CD4-positive, alpha-beta T cell treated with Interleukin-15 for 4 hours (primary cell): ENCODE results near the gene LSAMP.

ENCODE experiments used
- DNase-seq: peaks from one replicate; pipeline ENCODE4 v3.0.0-alpha.2; 2020; ENCODE audit warnings: low spot score

Gene LSAMP

DNA sequence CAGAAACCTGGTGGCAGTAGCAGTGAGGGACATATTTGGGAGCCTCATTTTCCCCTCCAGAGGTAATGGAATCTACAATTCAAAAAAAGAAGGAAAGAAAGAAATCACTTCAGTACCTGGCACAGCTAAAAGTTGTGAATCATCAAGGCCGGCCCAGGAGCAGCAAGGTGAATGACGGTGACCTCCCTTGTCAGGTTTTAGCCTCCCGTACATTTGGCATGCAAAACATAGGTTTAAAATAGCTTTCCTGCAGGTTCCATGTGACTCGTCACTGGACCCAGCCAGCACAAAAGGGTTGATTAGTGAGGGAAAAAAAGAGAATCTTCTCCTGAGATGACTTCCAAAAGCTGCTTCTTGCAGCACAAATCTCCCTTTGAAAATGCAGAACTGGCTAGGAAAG is 394.2 kb downstream of the LSAMP start:
- no peak for DNase-seq

DNA sequence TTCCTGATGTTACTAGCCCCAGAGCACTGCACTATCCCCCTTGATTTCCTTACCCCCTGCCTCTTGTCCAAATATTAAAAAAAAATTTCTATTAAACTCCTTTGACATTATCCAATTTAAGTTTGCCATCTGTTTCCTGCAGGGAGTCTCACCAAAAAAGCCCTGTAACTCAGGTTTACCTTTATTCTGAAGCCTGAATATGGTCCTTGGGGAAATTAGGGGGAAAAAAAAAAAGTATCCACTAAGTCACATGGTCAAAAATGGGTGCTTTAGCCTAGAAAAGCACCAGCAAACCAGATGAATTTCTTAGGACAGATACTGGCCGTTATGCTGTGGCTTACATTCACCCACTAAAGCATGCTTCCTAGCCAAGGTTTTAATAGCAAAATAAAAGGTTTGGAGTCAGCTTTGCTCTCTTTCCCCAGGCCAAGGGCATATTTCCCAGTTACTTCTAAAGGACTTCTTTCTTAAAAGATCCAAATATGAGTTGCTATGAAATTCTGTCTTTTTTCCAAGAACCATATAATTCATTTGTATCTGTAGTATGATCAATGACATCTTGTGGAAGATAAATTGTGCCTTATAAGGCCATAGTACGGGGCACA is 394.9 kb downstream of the LSAMP start:
- DNase-seq: no peak

DNA sequence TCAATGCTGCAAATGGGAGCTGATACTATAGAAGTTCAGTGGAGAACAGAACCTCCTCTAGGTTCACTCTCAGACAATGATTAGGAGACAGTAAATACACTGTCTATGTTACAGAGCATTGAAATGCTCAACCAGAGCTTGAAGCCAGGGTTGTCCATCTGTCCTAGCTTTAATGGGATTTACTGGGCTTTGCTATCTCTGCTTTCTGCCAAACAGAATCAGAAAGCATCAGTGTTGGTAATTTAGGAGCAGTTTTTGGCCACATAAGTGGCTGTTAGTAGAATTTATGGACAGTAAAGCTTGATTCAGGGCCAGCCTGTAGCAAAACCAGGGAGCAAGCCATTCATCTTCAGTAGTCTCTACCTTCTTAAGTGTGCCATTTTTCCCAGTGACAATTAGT is 396.3 kb downstream of the LSAMP start:
- DNase-seq: no peak

DNA sequence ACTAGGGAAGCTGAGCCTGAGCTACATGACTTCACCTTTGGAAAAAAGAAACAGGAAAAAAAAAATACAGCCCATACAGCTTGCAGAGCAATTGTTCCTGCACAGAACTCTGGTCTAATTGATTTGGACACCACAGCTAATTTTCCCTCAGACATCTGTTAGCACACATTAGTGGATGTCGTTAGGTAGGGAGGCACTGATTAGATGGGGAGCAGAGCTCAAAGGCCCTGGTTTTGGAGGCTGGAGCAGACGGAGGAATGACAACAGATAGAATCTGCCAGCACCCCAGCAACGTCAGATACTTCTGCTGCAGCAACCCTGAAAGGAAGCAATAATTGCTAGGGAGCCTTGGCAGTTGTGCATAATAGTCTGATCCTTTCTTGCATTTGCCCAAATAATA is 398.9 kb downstream of the LSAMP start:
- DNase-seq: no peak

DNA sequence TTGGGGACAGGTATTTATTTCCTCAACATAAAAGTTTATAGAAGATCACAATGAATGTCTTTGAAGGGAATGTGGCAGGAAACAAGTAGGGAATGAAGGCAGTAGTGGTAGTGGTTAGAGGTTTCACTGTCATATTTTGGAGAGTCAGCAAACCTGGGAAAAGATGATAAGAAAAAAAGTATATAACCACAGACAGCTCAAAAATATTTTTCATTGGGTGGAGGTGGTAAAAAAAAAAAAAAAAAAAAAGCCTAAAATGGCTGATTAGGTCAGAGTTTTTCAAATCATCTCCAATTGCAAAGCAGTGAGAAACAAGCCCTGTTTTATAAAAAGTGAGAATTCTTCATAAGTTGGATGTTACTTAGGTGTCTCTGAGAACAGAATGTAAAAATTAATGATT is 400.0 kb downstream of the LSAMP start:
- DNase-seq: no peak

DNA sequence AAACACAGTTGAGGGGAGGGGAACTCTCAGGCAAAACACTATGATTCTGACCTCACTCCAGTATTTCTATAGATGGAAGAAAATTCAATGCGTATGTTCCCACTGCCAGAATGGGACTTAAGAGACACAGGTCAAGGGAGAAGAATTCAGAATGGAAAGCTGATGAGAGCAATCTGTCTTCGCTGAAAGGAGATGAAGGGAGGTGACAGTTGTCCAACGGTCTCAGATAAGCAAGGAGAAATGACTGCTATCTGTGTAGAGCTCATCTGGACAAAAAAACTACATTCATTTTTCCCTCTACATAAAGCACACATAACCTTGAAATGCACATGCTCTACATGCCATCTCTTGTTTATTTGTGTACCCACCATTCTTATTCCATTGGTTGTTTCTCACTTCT is 405.1 kb downstream of the LSAMP start:
- DNase-seq: no peak

DNA sequence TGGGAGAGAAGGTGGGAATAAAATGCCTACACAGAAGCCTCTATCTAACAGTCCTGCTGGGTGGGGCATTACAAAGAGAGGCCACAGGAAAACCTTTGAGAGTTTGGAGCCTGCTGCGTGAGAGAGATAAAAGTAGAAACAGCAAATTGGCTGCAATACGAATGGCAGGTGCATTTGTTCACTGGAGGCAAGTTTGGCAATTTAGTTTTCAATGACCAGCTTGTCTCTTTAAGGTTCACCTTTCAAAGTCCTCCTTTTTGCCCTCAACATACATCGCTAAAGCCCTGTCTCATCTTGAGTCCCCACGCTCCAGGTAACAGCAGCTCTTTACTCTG is 405.7 kb downstream of the LSAMP start:
- DNase-seq: no peak

DNA sequence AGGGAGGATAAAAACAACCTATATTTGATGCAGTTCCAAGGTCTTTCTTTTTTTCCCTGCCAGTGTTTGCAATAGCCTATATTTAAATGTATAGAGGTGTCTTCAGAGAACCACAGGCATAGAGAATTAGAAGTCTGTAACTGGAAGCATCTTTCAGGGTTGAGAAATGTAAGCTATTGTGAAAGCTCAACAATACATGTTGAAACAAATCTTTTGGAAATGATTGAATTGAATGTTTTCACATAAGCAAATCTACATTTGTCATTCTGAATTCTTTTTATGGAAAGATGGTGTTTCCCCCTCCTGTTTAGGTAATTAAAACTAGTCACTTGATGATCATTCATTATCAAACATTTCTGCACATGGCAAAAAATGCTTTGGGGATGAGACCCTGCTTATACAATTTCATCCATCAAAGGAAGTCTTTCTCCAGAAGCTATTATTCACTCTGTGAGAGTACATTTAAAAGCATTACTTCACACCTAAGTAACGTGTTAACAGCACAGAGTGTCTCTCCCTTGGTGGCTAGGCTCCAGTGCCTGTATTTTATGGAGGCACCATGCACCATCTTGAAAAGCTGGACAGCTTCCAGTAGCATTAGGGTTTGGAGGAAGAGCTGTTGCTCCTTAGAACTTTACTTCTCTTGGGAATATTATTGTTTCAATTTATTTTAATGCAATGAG is 406.2 kb downstream of the LSAMP start:
- no peak for DNase-seq

DNA sequence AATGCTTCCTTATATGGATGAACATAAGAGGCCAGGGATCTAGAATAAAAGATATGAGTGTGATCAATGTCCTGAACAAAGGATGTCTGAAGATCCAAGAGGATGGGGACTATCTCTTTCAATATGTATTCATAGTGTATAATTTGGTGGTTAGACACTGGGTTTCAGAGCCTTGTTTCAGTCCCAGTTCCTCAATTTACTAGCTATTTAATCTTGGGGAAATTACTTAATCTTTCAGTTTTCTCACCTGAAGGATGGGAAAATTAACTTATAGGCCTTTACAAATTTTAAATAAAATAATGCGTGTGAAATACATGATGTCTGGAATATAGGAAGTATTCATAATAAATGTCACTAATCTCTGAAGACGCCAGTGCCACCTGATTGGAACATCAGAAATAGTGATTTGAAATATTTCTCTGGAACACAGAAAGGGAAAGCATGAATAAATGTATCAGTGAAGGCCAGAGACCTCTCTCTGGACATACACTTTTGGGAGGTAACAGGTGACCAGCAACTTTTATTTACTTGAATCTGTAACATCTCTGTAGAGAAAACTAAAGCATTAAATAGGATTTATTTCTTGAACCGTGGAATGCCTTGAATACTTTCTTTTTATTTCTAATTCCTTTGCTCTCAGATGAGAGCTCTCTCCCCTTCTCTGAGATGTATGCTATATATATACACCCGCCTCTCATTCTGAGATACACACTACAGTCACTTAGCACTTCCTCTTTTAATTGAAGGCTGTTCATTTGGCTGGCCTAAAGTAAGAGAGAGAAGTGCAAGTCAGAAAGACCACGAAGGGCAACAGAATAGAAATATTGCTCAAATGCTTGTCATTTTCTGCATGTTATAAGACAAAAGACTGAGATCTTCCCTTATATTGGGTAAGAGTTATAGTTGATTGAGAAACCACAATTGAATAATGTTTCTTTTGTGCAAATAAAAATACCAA is 407.1 kb downstream of the LSAMP start:
- no peak for DNase-seq

DNA sequence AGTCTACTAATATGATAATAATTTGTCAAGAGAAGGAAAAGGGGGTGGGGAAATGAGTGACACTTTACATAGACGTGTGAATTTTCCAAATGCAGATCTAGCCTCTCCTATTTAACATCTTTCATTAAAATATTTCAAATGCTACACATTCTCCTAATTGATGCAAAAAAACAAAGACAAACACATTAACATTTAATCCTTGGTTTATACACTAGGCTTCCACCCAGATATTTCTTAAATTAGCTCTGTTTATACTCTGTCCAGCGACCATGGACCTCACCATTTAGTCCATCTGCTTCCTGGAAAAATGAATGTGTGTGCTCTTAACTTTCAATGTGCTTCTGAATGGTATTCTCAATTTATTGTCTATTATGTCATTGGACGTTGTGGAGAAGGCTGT is 409.9 kb downstream of the LSAMP start:
- DNase-seq: no peak

DNA sequence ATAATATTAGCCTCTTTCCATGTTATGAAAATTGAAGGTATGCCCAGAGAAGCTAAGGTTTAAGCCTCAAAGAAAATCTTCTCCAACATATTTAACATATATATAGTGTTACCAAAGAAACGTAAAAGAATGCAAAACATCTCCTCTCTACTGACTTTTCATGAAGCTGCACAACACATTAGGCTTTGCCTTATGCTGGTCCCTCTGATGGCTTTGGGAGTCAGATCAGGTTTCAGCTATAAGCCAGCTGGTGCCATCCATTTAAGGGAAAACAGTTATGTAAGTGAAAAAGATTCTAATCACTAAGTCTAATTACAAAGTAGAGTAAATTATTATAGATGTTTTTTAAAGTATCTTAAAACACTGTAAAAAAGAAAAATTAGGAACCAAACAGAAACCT is 410.5 kb downstream of the LSAMP start:
- DNase-seq: no peak

DNA sequence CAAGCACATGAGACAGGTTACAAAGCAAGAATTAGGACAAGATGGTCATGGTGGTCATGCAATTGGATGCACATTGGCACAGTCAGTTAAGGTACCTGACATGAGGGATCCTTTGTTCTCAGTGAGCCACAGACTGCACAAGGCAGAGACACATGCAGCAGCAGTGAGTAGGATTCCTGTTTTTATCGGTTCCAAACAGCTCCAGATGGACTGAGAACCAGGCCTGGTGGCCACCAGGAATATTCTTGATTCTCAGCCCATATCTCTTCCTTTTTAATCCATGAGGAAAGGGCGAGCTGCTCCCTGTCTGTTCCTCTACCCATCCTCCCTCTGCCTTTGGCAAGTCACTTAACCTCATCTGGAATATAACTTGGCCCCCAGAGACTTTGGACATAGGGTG is 411.2 kb downstream of the LSAMP start:
- DNase-seq: no peak

DNA sequence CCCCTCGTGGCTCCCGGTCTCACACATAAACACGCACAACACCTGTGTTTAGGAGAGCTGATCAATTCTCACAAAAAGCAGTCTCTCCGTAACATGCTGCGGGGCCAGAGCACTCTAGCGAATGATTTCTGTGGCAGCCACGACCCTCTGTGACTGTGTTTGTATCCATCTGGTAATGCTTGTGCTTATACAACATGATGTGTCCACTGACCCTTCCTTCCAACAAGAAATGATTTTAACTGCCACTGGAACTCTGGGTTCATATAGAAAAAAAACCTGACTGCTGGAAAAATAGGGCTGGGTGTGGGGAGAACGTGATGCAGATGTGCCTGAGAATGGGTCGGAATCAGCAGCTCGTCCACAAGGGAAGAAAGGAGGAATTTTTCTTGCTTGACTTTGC is 411.8 kb downstream of the LSAMP start:
- no peak for DNase-seq

DNA sequence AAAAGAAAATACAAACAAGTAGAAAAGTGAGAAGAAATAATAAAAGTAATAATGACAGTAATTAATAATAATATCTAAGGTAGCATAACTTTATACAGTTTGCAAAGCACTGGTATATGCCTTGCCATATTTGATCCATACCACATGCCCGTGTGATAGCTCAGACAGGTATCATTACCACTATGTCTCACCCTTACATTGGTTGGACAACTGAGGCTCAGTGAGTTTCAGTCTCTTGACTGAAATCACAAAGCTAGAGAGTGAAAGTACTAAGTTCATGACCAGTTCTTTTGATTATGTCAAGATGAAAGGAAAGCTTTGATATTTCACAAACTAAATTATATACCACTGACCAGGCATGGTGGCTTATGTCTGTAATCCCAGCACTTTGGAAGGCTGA is 413.1 kb downstream of the LSAMP start:
- DNase-seq: no peak

DNA sequence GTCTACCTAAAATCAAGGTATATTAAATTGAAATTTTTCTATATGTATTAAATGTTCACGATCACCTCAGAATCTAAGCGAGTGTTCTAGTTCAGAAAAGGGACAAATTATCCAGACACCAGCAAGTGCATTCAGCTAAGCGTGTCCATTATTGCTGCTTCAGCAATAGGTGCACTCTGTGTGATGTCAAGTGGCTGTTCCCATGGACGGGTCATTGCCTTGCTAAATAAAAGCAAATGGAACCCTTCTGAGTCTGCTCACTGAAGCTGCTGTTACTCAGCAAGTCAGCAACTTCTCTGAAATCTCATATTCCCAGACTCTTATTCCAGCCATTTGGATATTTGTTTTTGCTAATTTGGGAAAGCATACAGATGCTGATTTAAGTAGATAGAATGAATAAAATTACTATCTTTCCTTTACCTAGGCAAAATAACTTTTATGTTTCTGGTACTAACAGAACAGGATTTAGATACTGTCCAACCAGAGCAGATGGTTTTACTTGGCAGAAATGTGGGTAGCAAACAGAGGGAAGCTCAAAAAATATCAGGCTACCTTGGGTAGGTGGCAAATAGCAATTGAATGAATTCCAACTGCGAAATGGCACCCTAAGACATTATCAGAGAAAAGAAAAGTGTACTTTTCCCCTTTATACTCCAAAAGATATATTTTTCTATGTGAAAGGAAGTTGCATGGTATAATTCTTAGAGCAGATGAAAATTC is 415.0 kb downstream of the LSAMP start:
- DNase-seq: no peak

DNA sequence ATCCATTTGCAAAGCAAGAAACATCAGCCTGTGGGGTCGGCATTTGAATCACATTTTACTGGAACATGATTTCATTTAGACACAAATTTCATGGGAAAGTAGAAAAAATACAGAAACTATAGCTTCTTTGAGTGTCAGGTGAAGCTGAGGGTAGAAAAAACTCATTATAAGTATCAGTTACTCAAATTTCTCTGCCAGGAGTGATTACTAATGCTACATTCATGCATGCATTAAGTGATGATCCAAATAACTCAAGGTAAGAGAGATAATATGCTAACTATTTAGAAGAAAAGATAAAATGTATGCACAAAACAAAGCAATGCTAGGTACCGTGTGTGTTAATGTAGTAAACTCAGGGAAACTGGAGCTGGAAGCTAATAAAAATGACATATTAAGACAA is 416.0 kb downstream of the LSAMP start:
- no peak for DNase-seq

DNA sequence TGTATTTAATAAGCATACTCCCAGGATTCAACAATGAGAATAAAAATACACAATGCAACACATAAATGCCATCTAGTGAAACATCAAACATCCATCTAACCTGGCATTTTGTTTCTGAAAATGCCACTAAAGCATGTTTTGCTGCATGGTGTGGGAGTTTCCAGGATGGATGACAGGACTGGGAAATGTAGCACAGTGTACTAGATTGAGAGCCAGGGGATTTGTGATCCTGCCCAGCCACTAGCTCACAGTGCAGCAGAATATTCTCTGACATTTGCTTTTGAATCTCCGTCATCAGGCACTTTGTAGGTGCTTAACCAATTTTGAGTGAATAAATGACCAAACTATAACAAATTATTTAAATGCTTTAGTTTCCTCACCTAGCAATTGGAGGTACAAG is 417.1 kb downstream of the LSAMP start:
- no peak for DNase-seq

DNA sequence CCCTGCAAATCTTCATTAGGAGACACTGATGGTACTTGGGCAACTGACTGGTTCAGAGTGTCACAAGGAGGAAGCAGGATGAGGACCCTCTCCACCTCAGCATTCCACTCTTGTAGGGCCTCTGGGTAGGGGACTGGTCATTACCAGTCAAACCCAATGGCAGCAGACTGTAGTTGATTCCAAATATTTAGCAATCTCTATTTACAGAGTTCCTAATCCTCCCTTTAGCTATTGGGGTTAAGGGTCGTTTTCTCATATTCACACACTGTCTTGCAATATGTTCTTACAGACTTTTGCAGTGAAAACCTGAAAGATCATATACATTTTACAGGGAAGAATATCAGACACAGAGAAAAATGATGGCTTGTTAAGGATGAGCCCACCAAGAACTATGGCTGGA is 424.3 kb downstream of the LSAMP start:
- no peak for DNase-seq

DNA sequence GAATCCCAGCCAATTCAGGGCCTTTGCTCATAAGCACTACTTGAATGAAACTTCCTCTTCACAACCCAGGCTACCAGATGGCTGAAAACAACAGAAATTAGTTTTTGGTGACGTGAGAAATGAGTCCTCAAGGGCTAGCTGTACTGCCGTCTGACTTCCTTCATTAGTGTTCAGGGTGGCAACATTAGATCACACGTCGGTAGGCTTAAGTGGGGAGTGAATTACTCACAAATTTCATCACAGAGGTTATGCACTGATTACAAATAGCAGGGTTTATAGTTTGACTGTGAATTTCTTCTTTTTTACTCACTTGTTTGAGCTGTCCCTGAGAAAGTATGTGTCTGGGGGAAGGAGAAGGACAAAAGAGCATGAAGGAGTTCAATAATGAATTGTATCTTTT is 424.8 kb downstream of the LSAMP start:
- no peak for DNase-seq

DNA sequence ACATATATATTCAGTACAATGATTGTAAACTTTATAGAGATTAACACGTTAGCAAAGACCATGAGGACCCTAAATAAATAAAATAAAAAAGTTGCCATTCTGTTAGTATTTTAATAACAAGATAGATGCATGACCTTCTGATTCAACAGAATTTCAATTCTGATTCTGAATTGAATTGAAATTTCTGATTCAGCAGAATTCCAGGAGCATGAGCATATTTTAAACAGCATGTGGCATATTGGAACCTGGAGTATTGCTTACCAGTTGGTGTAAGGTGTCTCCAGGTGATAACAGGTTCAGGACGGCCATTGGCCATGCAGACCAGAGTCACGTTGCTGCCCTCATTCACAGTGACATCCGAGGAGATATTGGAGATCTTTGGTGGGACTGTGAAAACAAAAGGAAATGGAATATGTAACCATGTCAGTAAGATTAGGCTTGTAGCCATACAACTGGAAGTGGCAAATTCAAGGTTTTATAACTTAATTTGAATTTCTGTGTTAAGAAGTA is 426.0 kb downstream of the LSAMP start:
- DNase-seq: no peak

DNA sequence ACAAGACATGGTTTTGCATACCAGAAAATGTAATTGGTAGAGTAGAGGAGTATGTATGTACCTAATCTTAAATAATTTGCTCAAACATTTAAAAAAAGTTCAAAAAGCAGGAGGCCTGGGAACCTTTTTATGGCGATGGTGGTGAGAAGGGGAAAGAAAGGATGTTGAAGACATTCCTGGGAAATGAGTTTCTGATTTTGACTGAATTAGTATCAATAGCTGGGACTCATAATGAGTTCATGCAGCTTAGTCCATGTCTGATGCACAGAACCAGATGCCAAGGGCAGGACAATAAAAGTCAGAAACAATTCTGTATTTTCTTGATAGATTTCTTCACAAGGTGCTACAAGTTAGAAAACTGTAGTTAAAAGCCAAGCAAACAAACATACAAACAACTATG is 426.6 kb downstream of the LSAMP start:
- DNase-seq: no peak

DNA sequence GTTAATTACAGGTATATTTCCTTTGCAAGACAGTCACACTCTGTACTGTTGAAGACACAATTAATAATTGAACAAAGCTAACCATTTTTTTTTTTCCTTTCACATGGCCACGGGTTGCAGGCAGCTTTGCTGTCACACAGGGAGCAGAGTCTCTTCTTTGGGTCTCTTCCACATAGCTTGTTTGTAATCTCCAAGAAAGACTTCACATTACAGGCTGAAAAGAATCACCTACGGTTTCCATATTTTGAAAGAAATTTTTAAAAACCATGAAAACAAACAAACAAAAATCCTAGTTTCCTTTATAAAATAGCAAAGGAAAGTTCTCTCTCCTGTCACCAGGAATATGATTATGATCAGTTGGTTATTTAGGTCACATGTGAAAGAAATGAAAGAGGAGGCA is 429.4 kb downstream of the LSAMP start:
- DNase-seq: no peak
